K562 (cell line): Measurements from ENCODE around the gene RALGAPA2. TPM values are rescaled to one million over a fixed set of nuclear protein-coding genes. Genes with fewer than 3 reads are reported as not detected.

Experiments
- ATAC-seq: fragments of 200-7000 bp; cut with Tn5 transposase; 3 replicates; pipeline ENCODE4 v1.9.1; 2020; ENCODE audit warnings: moderate library complexity
- BruUV-seq: library from RNA; stranded (reverse); fragments of 400-500 nt; replicated peaks from 2 replicates; lab custom pipeline; 2021; lab: Mats Ljungman, UMichigan
- CTCF ChIA-PET: fragments of 300-600 bp; formaldehyde crosslinking; extraction: SDS; loops from one replicate; lab custom pipeline; 2021; ENCODE audit warnings: low intra/inter-chr PET ratio; lab: Yijun Ruan, JAX
- POLR2A ChIA-PET: fragments of 300-600, 350-650 bp; sonication (Branson Sonifier 250); formaldehyde crosslinking; extraction: SDS; loops from one replicate; lab custom pipeline; 2021; ENCODE audit warnings: antibody characterized with exemption, inconsistent platforms; lab: Yijun Ruan, JAX
- DNase-seq, 4 experiments: peaks; one replicate each; pipeline versions ENCODE4 v3.0.0 to v3.0.0-alpha.2; 2011 to 2018; ENCODE audit warnings: low spot score in 3 of 4, mixed read lengths in 3 of 4; ENCODE audit errors: extremely low read depth in 1 of 4
- FAIRE-seq: peaks from 2 replicates; lab custom pipeline; 2011; peaks lifted over from hg19 to GRCh38; lab: Jason Lieb, UNC
- H2AFZ ChIP-seq: 2 replicates; pipeline ENCODE4 v1.6.0; 2011; ENCODE audit warnings: low read depth, low read length, control low read depth, inconsistent platforms
- H3K27ac ChIP-seq: fragments of 200-600 bp; 3 replicates; pipeline ENCODE4 v1.8.0; 2011; ENCODE audit warnings: low read depth, mild to moderate bottlenecking, control low read depth, inconsistent platforms, low read length, moderate library complexity, mixed read lengths; ENCODE audit errors: extremely low read depth
- H3K27me3 ChIP-seq, 2 experiments: fragments of 300-600 bp in 1 of 2; 2 replicates in 1 of 2; 3 replicates in 1 of 2; pipeline versions ENCODE4 v1.6.0 to v1.8.0; 2011; ENCODE audit warnings: inconsistent platforms in 2 of 2, low read length in 2 of 2, mild to moderate bottlenecking in 1 of 2, mixed read lengths in 1 of 2, moderate library complexity in 1 of 2; ENCODE audit not compliant: control insufficient read depth in 2 of 2, insufficient read depth in 2 of 2
- H3K36me3 ChIP-seq: fragments of 300-600 bp; 3 replicates; pipeline ENCODE4 v1.8.0; 2011; ENCODE audit warnings: mild to moderate bottlenecking, low read length, inconsistent platforms; ENCODE audit not compliant: control insufficient read depth, insufficient read depth
- H3K4me1 ChIP-seq, 2 experiments: fragments of 200-600 bp in 1 of 2; replicated peaks in 1 of 2; 2 replicates in 1 of 2; 3 replicates in 1 of 2; pipeline versions ENCODE4 v1.5.1 to v1.8.0; 2011; ENCODE audit warnings: inconsistent platforms in 2 of 2, low read length in 2 of 2, mild to moderate bottlenecking in 1 of 2, mixed read lengths in 1 of 2, moderate library complexity in 1 of 2; ENCODE audit not compliant: control insufficient read depth in 2 of 2, insufficient read depth in 2 of 2
- H3K4me2 ChIP-seq: 2 replicates; pipeline ENCODE4 v1.6.1; 2011; ENCODE audit warnings: low read length, control low read depth, inconsistent platforms, mixed read lengths; ENCODE audit not compliant: insufficient read depth
- H3K4me3 ChIP-seq: fragments of 200-600 bp; sonication (generic), shearing (Covaris generic); 2 replicates; pipeline ENCODE4 v1.5.1; 2016; ENCODE audit warnings: control low read depth, inconsistent platforms
- H3K79me2 ChIP-seq: fragments of 200-600 bp; 3 replicates; pipeline ENCODE4 v1.8.0; 2011; ENCODE audit warnings: low read length, inconsistent platforms; ENCODE audit not compliant: control insufficient read depth, insufficient read depth
- H3K9ac ChIP-seq, 2 experiments: 2 replicates each; pipeline versions ENCODE4 v1.6.0 to v1.6.1; 2011; ENCODE audit warnings: low read depth in 2 of 2, low read length in 2 of 2, control low read depth in 1 of 2, inconsistent platforms in 1 of 2, mild to moderate bottlenecking in 1 of 2, mixed read lengths in 1 of 2; ENCODE audit not compliant: insufficient read depth in 1 of 2
- H3K9me1 ChIP-seq: one replicate; pipeline ENCODE4 v1.6.0; 2011; ENCODE audit warnings: inconsistent platforms, mild to moderate bottlenecking, low read length, moderate library complexity; ENCODE audit not compliant: control insufficient read depth, insufficient read depth
- H3K9me3 ChIP-seq: replicated peaks from 2 replicates; pipeline ENCODE4 v1.5.1; 2011; ENCODE audit warnings: low read depth, low read length, inconsistent platforms; ENCODE audit not compliant: control insufficient read depth, insufficient read depth
- H4K20me1 ChIP-seq: replicated peaks from 2 replicates; pipeline ENCODE4 v1.6.1; 2011; ENCODE audit warnings: low read length, inconsistent platforms, mixed read lengths; ENCODE audit not compliant: control insufficient read depth, insufficient read depth
- CEBPZ ChIP-seq: fragments of 150-350 bp; IDR thresholded peaks from 2 replicates; pipeline ENCODE4 v1.6.1; 2014; ENCODE audit warnings: low read depth, mild to moderate bottlenecking, low read length, borderline replicate concordance
- COPS2 ChIP-seq: fragments of 450-650 bp; conservative IDR thresholded peaks from 2 replicates; pipeline ENCODE4 v1.6.1; 2016; ENCODE audit warnings: mild to moderate bottlenecking, moderate library complexity
- HMBOX1 ChIP-seq: sonication (generic); IDR thresholded peaks from 2 replicates; pipeline ENCODE4 v1.6.1; 2016
- NCOA1 ChIP-seq: fragments of 450-650 bp; IDR thresholded peaks from 2 replicates; pipeline ENCODE4 v1.6.1; 2016; ENCODE audit warnings: low read depth
- SIRT6 ChIP-seq: IDR thresholded peaks from one replicate; pipeline ENCODE4 v1.6.1; 2012; ENCODE audit warnings: low read depth, mild to moderate bottlenecking, control low read depth, inconsistent platforms, low read length, moderate library complexity
- SNIP1 ChIP-seq: fragments of 450-650 bp; IDR thresholded peaks from 2 replicates; pipeline ENCODE4 v1.7.1; 2017; ENCODE audit warnings: low read depth, mild to moderate bottlenecking
- TFAP4 ChIP-seq: sonication (generic); formaldehyde crosslinking; IDR thresholded peaks from 2 replicates; pipeline ENCODE4 v1.8.0; 2022; ENCODE audit warnings: missing genetic modification reagents, mild to moderate bottlenecking, moderate library complexity, borderline replicate concordance
- ZBTB8A ChIP-seq: fragments of 450-650 bp; IDR thresholded peaks from 2 replicates; pipeline ENCODE4 v1.6.1; 2018; ENCODE audit warnings: mild to moderate bottlenecking, moderate library complexity; ENCODE audit not compliant: partially characterized antibody
- ZFP30 ChIP-seq: fragments of 250-450 bp; sonication (Bioruptor Pico); IDR thresholded peaks from 2 replicates; pipeline ENCODE4 v1.8.0; 2022; ENCODE audit warnings: moderate library complexity, mild to moderate bottlenecking, inconsistent platforms, borderline replicate concordance
- ZNF740 ChIP-seq, 3 experiments: fragments of 200-800 bp in 1 of 3; sonication (Bioruptor generic) in 1 of 3; sonication (generic) in 1 of 3; formaldehyde crosslinking in 1 of 3; IDR thresholded peaks; 2 replicates each; pipeline versions ENCODE4 v1.6.1 to v1.8.0; 2016 to 2022; ENCODE audit warnings: mild to moderate bottlenecking in 2 of 3, missing compliant biosample characterization in 2 of 3, missing genetic modification characterization in 2 of 3, missing genetic modification reagents in 1 of 3
- ZSCAN32 ChIP-seq: fragments of 450-650 bp; formaldehyde crosslinking; IDR thresholded peaks from 2 replicates; pipeline ENCODE4 v1.4.0; 2020; ENCODE audit warnings: mild to moderate bottlenecking, moderate library complexity
- WGBS: fragments of 100-300 bp; shearing (Covaris generic); methylation state at CpG from one replicate; pipeline ENCODE4 v1.1.6; 2016; ENCODE audit warnings: low coverage, mixed read lengths; ENCODE audit not compliant: insufficient coverage; ENCODE audit errors: missing lambda C conversion rate; 5-methylcytosine and 5-hydroxymethylcytosine counted together
- in situ Hi-C: fragments of 300-500 bp; cut with MboI; formaldehyde crosslinking; loops from 4 replicates; pipeline ENCODE4 v1.15.0; 2018; ENCODE audit warnings: inconsistent platforms, mixed read lengths
- intact Hi-C: fragments of 100-400 bp; cut with micrococcal nuclease; formaldehyde crosslinking; loops from 2 replicates; pipeline ENCODE4 v1.14.2; 2022
- polyA plus RNA-seq, 8 experiments: library from polyadenylated mRNA; depleted of rRNA in 4 of 8; stranded (reverse) in 5 of 8; unstranded in 3 of 8; fragments of >200 nt; fragmentation: Nextera tagmentation in 2 of 8; fragmentation: Illumina TruSeq in 1 of 8; extraction: Ambion mirVana in 2 of 8; extraction: Trizol in 1 of 8; gene quantifications; 2 replicates each; pipeline versions ENCODE4 v1.2.1 to v1.2.3, GENCODE V29; 2011 to 2014; ENCODE audit warnings: inconsistent platforms in 1 of 8, missing spikeins in 1 of 8
- total RNA-seq, 7 experiments: library from RNA; depleted of rRNA in 6 of 7; stranded (reverse); fragments of >200 nt in 6 of 7; fragmentation: Illumina TruSeq in 2 of 7; extraction: Trizol in 2 of 7; gene quantifications; 2 replicates each; pipeline versions ENCODE4 v1.2.1 to v1.2.3, GENCODE V29; 2011 to 2021; ENCODE audit warnings: low replicate concordance in 1 of 7

RALGAPA2 gene
- total and polyA plus RNA-seq, 9 of the 15 experiments (the other 6 are each of a cell fraction or from before 2014, with no cell fraction given), result 0.35 to 2.7 (median 1.4) TPM

- no peak overlapping the region for H2AFZ ChIP-seq
- no peaks in the 10 kb centered on the region for H3K9me3 ChIP-seq
- FAIRE-seq (no peak), DNase-seq (no peak), ATAC-seq (no peak)
- CTCF ChIA-PET, result no interaction called here
- 15% methylated on average over 2 of the region's 3 CpGs for WGBS
- POLR2A ChIA-PET, result no interaction called here
- in situ Hi-C loops (no loop called here), intact Hi-C loops (no loop called here)
- no peaks in the 10 kb centered on the region for H3K9me1 ChIP-seq
- H3K4me1 ChIP-seq, result no peaks in the 10 kb centered on the region
- no peak overlapping the region for H3K4me3 ChIP-seq
- no peaks in the 10 kb centered on the region for H3K79me2 ChIP-seq
- no peaks in the 10 kb centered on the region for H3K36me3 ChIP-seq
- no TSS peak for BruUV-seq
- TF ChIP-seq ZSCAN32 (CRISPR knock-in tag) (no peak), NCOA1 (no peak), HMBOX1 (no peak), COPS2 (no peak), CEBPZ (no peak), ZBTB8A (no peak), SNIP1 (no peak), ZFP30 (CRISPR knock-in tag) (no peak), SIRT6 (no peak), TFAP4 (CRISPR knock-in tag) (no peak), ZNF740 (CRISPR knock-in tag; IDR thresholded peaks at IDR 0.05) (no peak), ZNF740 (tag; IDR thresholded peaks at IDR 0.05) (no peak)
- H3K27me3 ChIP-seq, result no peaks in the 10 kb centered on the region
- no peak overlapping the region for H3K9ac ChIP-seq
- no peaks in the 10 kb centered on the region for H4K20me1 ChIP-seq
- H3K4me2 ChIP-seq, result no peak overlapping the region
- H3K27ac ChIP-seq, result no peak overlapping the region
Measured at GRCh38 chr20:20629556-20630188, 82.8 kb downstream of the RALGAPA2 start.
